ENCODE measurements around the gene FBXL17. TPM values are rescaled to one million over a fixed set of nuclear protein-coding genes. Genes with fewer than 3 reads are reported as not detected.

Gene FBXL17
- total RNA-seq, 5 donors from 2014 or later (not counting 1 experiment from before 2014, with no cell fraction given), result 20.4 to 30.1 (median 22.1) TPM

- H3K9me3 ChIP-seq, result no peaks in the 10 kb centered on the region
- Mint-ChIP-seq H3K27ac (peak overlapping the region; percentile 29 to 40), H3K27me3 (no peaks in the 10 kb centered on the region), H3K9me3 (no peaks in the 10 kb centered on the region), H3K4me1 (peaks cover 16 to 24% (median 23%) of the 10 kb centered on the region in 3 donors), H3K4me3 (no peak overlapping the region), H3K36me3 (no peaks in the 10 kb centered on the region)
- no peak overlapping the region for H3K27ac ChIP-seq (ENCODE audit: low read length)
- peaks cover 8 to 14% of the 10 kb centered on the region in 2 experiments for H3K4me1 ChIP-seq (ENCODE audit: control insufficient read depth in 1 of 2, extremely low read depth in 1 of 2, insufficient read depth in 2 of 2, low read length in 2 of 2)
- no peak for DNase-seq
- ATAC-seq (replicated peaks in 1 of 4), result no peak
- no peak overlapping the region for H3K4me3 ChIP-seq (ENCODE audit: control insufficient read depth in 1 of 2, extremely low read depth in 1 of 2, low read length in 1 of 2)
- no peaks in the 10 kb centered on the region for H3K36me3 ChIP-seq (ENCODE audit: control insufficient read depth in 2 of 2, extremely low read depth in 1 of 2, insufficient read depth in 1 of 2, low read length in 1 of 2)
- POLR2A ChIA-PET, result interaction anchor here in 1 of 2 donors (0.6 to 0.7 kb wide), 2 partner anchors 9 to 20 kb away, joined by 3 to 11 read pairs; no protein-coding TSS in a partner anchor
- CTCF ChIA-PET, result interaction anchor here in 1 of 2 donors (1.3 kb wide), 1 partner anchor 10 kb away, joined by 4 read pairs; no protein-coding TSS in a partner anchor
- H3K27me3 ChIP-seq (replicated peaks in 1 of 2; ENCODE audit: control insufficient read depth in 2 of 2, extremely low read depth in 1 of 2, insufficient read depth in 2 of 2, low read length in 1 of 2), result no peaks in the 10 kb centered on the region
- no CpG with 5 or more reads among the region's 3 CpGs for WGBS (ENCODE audit: insufficient coverage)
These were observed 4.6 kb upstream of the FBXL17 start for GRCh38 chr5:108386345-108387061.

GRCh38 chr5:108384741-108385140 lies 2.8 kb upstream of the FBXL17 start:
- H3K9me3 ChIP-seq, result no peaks in the 10 kb centered on the region
- H3K4me1 ChIP-seq (ENCODE audit: control insufficient read depth in 1 of 2, extremely low read depth in 1 of 2, insufficient read depth in 2 of 2, low read length in 2 of 2), result peaks cover 13 to 16% of the 10 kb centered on the region in 2 experiments
- ChIA-PET POLR2A (interaction anchor here in 1 of 2 donors (0.6 kb wide), 1 partner anchor 366 kb away, joined by 3 read pairs; no protein-coding TSS in a partner anchor), CTCF (no interaction called here)
- H3K36me3 ChIP-seq (ENCODE audit: control insufficient read depth in 2 of 2, extremely low read depth in 1 of 2, insufficient read depth in 1 of 2, low read length in 1 of 2), result no peaks in the 10 kb centered on the region
- no peaks in the 10 kb centered on the region for H3K36me3 Mint-ChIP-seq
- no peaks in the 10 kb centered on the region for H3K9me3 Mint-ChIP-seq
- no peak overlapping the region for H3K4me3 ChIP-seq (ENCODE audit: control insufficient read depth in 1 of 2, extremely low read depth in 1 of 2, low read length in 1 of 2)
- no peak overlapping the region for H3K4me3 Mint-ChIP-seq
- ATAC-seq (replicated peaks in 1 of 4) (no peak), DNase-seq (no peak)
- H3K27ac Mint-ChIP-seq, result peak overlapping the region; percentile 77 to 99
- no peaks in the 10 kb centered on the region for H3K27me3 ChIP-seq (replicated peaks in 1 of 2; ENCODE audit: control insufficient read depth in 2 of 2, extremely low read depth in 1 of 2, insufficient read depth in 2 of 2, low read length in 1 of 2)
- H3K27ac ChIP-seq (ENCODE audit: low read length), result no peak overlapping the region
- H3K27me3 Mint-ChIP-seq, result no peaks in the 10 kb centered on the region
- H3K4me1 Mint-ChIP-seq, result peaks cover 21 to 29% (median 26%) of the 10 kb centered on the region in 3 donors
- WGBS (ENCODE audit: insufficient coverage), result no CpG with 5 or more reads among the region's 1 CpG

- no peaks in the 10 kb centered on the region for H3K27me3 Mint-ChIP-seq
- ATAC-seq (replicated peaks in 1 of 4) (peak; percentile 2 to 21 (median 8)), DNase-seq (peak in 11 of 35 experiments; percentile 3 to 55 (median 6))
- no peaks in the 10 kb centered on the region for H3K36me3 ChIP-seq (ENCODE audit: control insufficient read depth in 2 of 2, extremely low read depth in 1 of 2, insufficient read depth in 1 of 2, low read length in 1 of 2)
- peak overlapping the region; percentile 88 to 91 (median 89) for H3K4me3 Mint-ChIP-seq
- H3K4me1 Mint-ChIP-seq, result peaks cover 36 to 44% (median 44%) of the 10 kb centered on the region in 3 donors
- CTCF ChIA-PET, result interaction anchor here in 1 of 2 donors (1.3 to 1.5 kb wide), 2 partner anchors 12 to 37 kb away, joined by 3 to 8 read pairs; no protein-coding TSS in a partner anchor
- no peaks in the 10 kb centered on the region for H3K36me3 Mint-ChIP-seq
- no peaks in the 10 kb centered on the region for H3K27me3 ChIP-seq (replicated peaks in 1 of 2; ENCODE audit: control insufficient read depth in 2 of 2, extremely low read depth in 1 of 2, insufficient read depth in 2 of 2, low read length in 1 of 2)
- peak overlapping the region; percentile 97 for H3K27ac ChIP-seq (ENCODE audit: low read length)
- 10% methylated on average over 6 of the region's 9 CpGs for WGBS (ENCODE audit: insufficient coverage)
- POLR2A ChIA-PET, result interaction anchor here (0.6 to 1.0 kb wide), 4 partner anchors 8 to 908 kb away, joined by 3 to 4 read pairs (median 3); no protein-coding TSS in a partner anchor
- no peaks in the 10 kb centered on the region for H3K9me3 ChIP-seq
- no peaks in the 10 kb centered on the region for H3K9me3 Mint-ChIP-seq
- peak overlapping the region; percentile 97 to 99 for H3K27ac Mint-ChIP-seq
- peaks cover 13 to 20% of the 10 kb centered on the region in 2 experiments for H3K4me1 ChIP-seq (ENCODE audit: control insufficient read depth in 1 of 2, extremely low read depth in 1 of 2, insufficient read depth in 2 of 2, low read length in 2 of 2)
- peak overlapping the region; percentile 92 to 95 for H3K4me3 ChIP-seq (ENCODE audit: control insufficient read depth in 1 of 2, extremely low read depth in 1 of 2, low read length in 1 of 2)
These were observed 959 bp upstream of the FBXL17 start for GRCh38 chr5:108382784-108383330.

GRCh38 chr5:108381350-108381953 lies 446 bp downstream of the FBXL17 start:
- no peaks in the 10 kb centered on the region for H3K27me3 ChIP-seq (replicated peaks in 1 of 2; ENCODE audit: control insufficient read depth in 2 of 2, extremely low read depth in 1 of 2, insufficient read depth in 2 of 2, low read length in 1 of 2)
- under 1% methylated on average over 60 of the region's 74 CpGs for WGBS (ENCODE audit: insufficient coverage)
- Mint-ChIP-seq H3K4me1 (peaks cover 40 to 44% (median 42%) of the 10 kb centered on the region in 3 donors), H3K4me3 (peak overlapping the region; percentile 88 to 91 (median 89)), H3K27ac (peak overlapping the region; percentile 73 to 87), H3K36me3 (peaks cover 8% of the 10 kb centered on the region), H3K27me3 (no peaks in the 10 kb centered on the region), H3K9me3 (peaks cover 0 to 10% (median 6%) of the 10 kb centered on the region in 3 donors)
- H3K27ac ChIP-seq (ENCODE audit: low read length), result peak overlapping the region; percentile 97
- ATAC-seq (replicated peaks in 1 of 4) (peak; percentile 63 to 74 (median 72)), DNase-seq (peak; percentile 69 to 88 (median 78))
- H3K9me3 ChIP-seq, result no peaks in the 10 kb centered on the region
- ChIA-PET CTCF (interaction anchor here in 1 of 2 donors (0.6 kb wide), 1 partner anchor 12 kb away, joined by 3 read pairs; no protein-coding TSS in a partner anchor), POLR2A (interaction anchor here in 1 of 2 donors (0.7 to 0.8 kb wide), 3 partner anchors 367 to 907 kb away, joined by 3 to 4 read pairs (median 3); no protein-coding TSS in a partner anchor)
- H3K4me1 ChIP-seq (ENCODE audit: control insufficient read depth in 1 of 2, extremely low read depth in 1 of 2, insufficient read depth in 2 of 2, low read length in 2 of 2), result peaks cover 13 to 21% of the 10 kb centered on the region in 2 experiments
- no peaks in the 10 kb centered on the region for H3K36me3 ChIP-seq (ENCODE audit: control insufficient read depth in 2 of 2, extremely low read depth in 1 of 2, insufficient read depth in 1 of 2, low read length in 1 of 2)
- peak overlapping the region; percentile 92 to 95 for H3K4me3 ChIP-seq (ENCODE audit: control insufficient read depth in 1 of 2, extremely low read depth in 1 of 2, low read length in 1 of 2)

- peak overlapping the region; percentile 88 to 91 (median 89) for H3K4me3 Mint-ChIP-seq
- peaks cover 0 to 17% (median 10%) of the 10 kb centered on the region in 3 donors for H3K9me3 Mint-ChIP-seq
- WGBS (ENCODE audit: insufficient coverage), result under 1% methylated on average over 68 of the region's 85 CpGs
- H3K4me1 Mint-ChIP-seq, result peaks cover 40 to 44% (median 42%) of the 10 kb centered on the region in 3 donors
- CTCF ChIA-PET, result interaction anchor here (0.5 to 0.6 kb wide), 2 partner anchors 14 to 140 kb away, joined by 3 to 4 read pairs; no protein-coding TSS in a partner anchor
- Histone ChIP-seq H3K4me1 (ENCODE audit: control insufficient read depth in 1 of 2, extremely low read depth in 1 of 2, insufficient read depth in 2 of 2, low read length in 2 of 2) (peaks cover 13 to 21% of the 10 kb centered on the region in 2 experiments), H3K27me3 (replicated peaks in 1 of 2; ENCODE audit: control insufficient read depth in 2 of 2, extremely low read depth in 1 of 2, insufficient read depth in 2 of 2, low read length in 1 of 2) (no peaks in the 10 kb centered on the region), H3K4me3 (ENCODE audit: control insufficient read depth in 1 of 2, extremely low read depth in 1 of 2, low read length in 1 of 2) (peak overlapping the region; percentile 64 to 95), H3K9me3 (no peaks in the 10 kb centered on the region), H3K27ac (ENCODE audit: low read length) (peak overlapping the region; percentile 56), H3K36me3 (ENCODE audit: control insufficient read depth in 2 of 2, extremely low read depth in 1 of 2, insufficient read depth in 1 of 2, low read length in 1 of 2) (no peaks in the 10 kb centered on the region)
- peak overlapping the region; percentile 85 to 89 for H3K27ac Mint-ChIP-seq
- no peaks in the 10 kb centered on the region for H3K27me3 Mint-ChIP-seq
- peak in 3 of 4 experiments; percentile 1 to 4 (median 4) for ATAC-seq (replicated peaks in 1 of 4)
- POLR2A ChIA-PET, result interaction anchor here in 1 of 2 donors (0.7 kb wide), 1 partner anchor 375 kb away, joined by 3 read pairs; no protein-coding TSS in a partner anchor
- peak; percentile 1 to 65 (median 29) for DNase-seq
- H3K36me3 Mint-ChIP-seq, result peaks cover 12% of the 10 kb centered on the region
These were observed 1.2 kb downstream of the FBXL17 start for GRCh38 chr5:108380531-108381349.
